Renal cortex interstitium (tissue), 11 donors: Measurements from ENCODE around the gene RCVRN. TPM values are rescaled to one million over a fixed set of nuclear protein-coding genes. Genes with fewer than 3 reads are reported as not detected.

Experiments used
- DNase-seq, 11 donors: peaks; one replicate each; pipeline ENCODE4 v3.0.0-alpha.2; 2013; ENCODE audit warnings: low read depth in 9 of 11, low spot score in 4 of 11; ENCODE audit errors: extremely low read depth in 1 of 11
- polyA plus RNA-seq, 3 donors: library from polyadenylated mRNA; unstranded; fragments of 120-200 nt; gene quantifications; one replicate each; pipeline ENCODE4 v1.2.1, GENCODE V29; 2013; ENCODE audit not compliant: insufficient read length in 3 of 3

RCVRN gene
- polyA plus RNA-seq, 3 donors, result 0.08 to 0.13 (median 0.09) TPM

DNA sequence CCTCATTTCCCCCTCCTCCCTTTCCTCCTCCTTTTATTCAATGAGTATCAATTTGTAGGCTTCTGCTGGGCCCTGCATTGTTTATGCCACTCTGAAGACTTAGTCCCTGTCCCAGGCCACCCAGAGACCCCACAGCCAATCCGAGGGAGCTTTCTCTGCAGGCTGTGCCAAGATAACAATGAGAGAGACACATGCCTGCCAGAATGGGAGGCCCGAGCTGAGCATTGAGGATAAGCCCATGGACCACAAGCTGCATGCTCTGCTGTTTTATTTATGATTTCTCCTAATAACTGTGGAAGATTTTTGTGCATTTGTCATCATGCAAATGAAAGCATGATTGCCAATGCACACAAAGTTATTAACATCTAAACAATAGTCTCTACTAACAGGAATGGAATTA is 3.0 kb downstream of the RCVRN start:
- DNase-seq, result no peak

DNA sequence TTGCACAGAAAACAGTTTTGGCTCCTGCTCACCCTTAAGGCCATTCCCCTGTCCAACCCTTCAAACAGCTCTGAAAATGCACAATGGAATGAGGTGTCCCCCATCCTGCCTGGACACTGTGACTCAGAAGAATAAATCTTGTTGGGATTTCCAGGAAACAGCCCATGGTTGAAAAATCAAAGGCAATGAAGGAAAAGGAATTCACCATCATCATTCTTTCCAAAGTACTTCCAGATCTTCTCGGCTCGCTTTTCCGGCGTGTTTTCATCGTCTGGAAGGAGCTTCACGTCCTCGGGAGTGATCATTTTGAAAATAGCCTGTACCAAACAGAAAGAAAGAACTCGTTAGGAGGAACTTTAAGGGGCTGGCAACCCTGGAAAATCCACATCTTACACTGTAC is 4.3 kb downstream of the RCVRN start:
- peak in 4 of 11 donors; percentile 13 to 38 (median 32) for DNase-seq

GRCh38 chr17:9900044-9900594 is 5.0 kb downstream of the RCVRN start:
- no peak for DNase-seq

DNA sequence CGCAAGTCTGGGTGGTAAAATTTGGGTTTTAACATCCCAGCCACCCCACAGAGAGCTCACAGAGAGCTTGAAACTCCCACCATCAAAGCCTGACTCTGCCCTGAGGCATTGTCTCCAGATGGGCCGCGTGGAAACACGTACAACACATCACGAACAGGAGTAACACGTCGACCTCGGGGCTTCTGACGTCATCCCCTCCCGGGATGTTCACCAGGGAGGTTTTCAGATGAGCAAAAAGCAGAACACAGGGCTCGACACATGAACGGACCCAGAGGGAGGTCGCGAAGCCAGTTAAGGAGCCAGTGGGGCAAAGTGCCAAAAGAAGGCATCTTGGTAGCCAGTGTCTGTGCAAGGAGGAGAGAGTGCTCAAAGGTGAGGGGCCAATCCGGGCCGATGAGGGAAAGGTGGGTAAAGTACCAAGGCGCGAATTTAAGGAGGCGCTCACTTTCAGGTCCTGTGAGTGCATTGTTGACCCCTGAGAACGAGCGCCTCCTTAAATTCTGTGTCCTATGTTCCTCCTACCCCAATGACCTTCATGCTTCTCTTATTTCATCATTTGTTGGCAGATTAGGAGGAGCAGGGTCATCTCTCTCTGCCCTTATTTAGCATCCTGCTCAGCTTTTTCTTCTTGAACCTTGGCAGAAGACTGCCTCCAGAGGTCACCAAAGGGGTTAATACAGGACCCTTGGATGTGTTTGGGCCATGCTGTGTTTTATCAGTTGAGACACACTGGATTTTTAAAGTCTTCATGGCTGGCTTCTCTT is 5.6 kb downstream of the RCVRN start:
- DNase-seq, result no peak

DNA sequence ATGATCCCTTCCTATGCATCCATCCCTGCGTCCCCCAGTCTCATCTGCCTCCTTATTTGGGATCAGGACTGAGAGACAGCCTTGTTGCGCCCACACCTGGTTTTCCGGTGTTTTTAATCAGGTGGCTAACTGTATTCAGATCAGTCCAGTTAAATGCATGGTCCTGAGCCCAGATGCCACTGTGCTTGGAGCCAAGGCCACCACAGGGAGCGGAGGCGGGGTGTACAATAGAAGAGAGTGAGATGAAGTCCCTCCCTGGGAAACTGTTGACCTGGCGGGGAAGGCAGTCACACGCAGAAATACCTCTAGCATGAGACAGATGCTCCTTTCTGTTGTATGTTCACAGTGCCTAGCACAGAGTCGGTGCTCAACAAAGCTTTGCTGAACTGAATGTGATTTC is 6.3 kb downstream of the RCVRN start:
- no peak for DNase-seq

DNA sequence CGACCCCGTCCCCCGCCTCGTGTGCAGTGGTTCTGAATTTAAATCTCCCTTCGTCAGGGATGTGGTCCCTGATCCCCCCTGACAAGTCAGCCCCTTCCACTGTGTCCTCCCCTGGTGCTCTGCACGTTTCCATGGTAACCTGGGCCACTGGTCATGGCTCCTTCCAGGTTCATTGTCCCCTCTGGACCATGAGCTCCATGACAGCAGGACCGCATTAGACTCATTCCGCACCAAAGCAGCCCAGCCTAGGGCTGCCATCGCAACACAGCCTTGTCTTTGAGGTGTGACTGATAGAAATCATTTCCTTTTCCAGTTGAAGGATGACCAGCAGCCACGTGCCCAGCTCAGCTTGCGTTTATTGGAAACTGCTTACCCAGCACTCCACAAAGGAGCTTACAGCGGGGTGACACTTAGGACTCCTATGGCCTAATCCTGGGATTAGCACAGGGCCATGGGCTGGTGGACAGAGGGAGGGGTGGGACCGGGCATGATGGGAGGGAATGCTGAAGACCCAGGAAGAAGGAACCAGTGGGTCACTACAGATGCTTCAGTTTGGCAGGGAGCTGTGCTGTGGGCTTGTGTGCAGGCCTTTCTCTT is 7.6 kb downstream of the RCVRN start:
- DNase-seq, result no peak

GRCh38 chr17:9895923-9896322 is 9.1 kb downstream of the RCVRN start:
- no peak for DNase-seq

DNA sequence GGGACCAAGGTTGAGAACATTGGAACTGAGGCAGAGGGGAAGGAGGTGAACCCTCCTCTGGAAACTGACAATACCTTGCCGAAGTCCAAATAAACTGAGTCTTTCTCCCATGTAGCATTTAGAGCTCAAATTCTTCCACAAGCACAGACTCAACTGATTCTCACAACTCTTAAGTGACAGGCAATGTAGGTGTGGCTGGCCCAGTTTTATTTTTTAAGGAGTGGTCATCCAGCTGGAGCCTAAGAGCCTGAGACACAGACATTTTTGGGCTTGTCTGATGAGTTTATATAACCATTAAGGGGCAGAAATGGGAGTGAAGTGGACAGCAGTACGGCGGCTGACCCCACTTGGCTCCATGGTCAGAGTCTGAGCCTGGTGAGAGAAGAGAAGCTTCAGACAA is 10.8 kb downstream of the RCVRN start:
- DNase-seq, result no peak

GRCh38 chr17:9893411-9894012 is 11.6 kb downstream of the RCVRN start:
- DNase-seq, result no peak

GRCh38 chr17:9890124-9890523 is 14.9 kb downstream of the RCVRN start:
- DNase-seq, result no peak

DNA sequence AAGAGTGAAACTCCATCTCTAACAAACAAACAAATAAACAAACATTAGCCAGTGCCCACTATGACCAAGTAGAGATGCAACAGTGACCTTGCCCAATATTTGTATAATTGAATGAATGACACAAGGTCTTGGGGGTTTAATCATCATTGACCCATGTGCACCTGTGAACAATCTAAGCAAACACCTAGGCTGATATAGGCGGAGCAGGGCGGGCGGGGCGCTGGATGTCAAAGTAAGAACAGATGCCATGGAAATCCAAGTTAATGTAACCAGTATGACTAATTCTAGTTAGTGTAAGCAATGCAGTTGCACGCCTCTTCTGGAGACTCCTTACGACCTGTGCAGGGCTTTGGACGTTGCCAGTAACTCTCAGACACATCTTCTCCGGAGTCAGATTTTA is 17.6 kb downstream of the RCVRN start:
- DNase-seq, result no peak

DNA sequence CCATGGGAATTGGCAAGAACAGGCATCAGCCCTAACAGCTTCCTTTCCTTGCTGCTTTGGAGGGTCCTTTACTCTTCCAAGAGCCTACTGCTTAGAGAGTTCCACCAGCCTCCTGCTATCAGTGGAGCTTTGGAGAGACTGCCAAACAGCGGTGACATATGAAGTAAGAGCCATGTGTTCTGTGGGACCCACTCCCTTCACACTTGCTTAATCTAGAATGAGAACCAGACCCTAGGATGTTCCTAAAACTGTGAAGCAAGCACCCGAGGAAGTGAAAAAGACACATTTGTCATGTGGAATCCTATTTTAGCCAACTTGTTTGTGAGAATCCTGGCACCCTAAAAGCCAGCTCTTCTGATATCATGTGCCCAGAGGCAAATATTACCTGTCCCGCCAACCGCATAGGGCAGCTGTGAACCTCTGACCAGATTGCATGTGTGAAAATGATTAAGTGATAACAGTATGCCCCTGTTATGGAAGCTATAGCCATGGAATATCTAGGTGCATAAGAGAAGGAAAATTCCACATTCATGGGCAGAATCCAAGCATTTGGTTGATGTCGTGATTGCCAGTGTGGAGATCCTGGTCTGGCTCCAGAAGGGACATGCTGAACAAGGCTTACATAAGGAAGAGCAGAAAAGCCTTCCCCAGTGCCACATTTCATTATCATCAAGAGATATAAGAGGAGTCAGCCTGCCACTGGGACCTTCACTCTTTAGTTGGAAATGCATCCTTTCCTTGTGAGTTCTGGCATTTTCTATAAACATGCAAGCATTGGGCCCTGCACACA is 18.7 kb downstream of the RCVRN start:
- DNase-seq, result no peak

GRCh38 chr17:9883451-9883850 is 21.6 kb downstream of the RCVRN start:
- no peak for DNase-seq

DNA sequence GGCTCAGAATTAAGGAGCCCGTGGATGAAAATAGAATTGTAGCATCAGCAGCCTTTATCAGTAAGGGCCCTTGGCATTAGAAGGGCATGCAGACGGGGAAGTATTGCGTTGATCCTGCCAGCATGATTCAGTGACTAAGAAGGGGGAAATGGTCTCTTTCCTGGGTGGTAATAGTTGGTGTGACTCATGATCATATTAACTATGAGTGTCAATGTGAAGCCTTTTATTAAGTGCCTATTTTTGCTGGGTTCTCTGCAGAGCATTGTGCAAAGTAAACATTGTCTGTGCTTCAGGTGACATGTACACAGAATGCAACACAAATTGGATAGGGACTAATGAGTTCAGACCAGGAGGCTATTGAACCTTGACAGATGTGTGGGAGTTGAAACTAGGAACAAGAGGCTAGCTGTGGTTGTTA is 24.5 kb downstream of the RCVRN start:
- DNase-seq, result no peak

- no peak for DNase-seq
These were observed 26.1 kb downstream of the RCVRN start for GRCh38 chr17:9878786-9879525.

DNA sequence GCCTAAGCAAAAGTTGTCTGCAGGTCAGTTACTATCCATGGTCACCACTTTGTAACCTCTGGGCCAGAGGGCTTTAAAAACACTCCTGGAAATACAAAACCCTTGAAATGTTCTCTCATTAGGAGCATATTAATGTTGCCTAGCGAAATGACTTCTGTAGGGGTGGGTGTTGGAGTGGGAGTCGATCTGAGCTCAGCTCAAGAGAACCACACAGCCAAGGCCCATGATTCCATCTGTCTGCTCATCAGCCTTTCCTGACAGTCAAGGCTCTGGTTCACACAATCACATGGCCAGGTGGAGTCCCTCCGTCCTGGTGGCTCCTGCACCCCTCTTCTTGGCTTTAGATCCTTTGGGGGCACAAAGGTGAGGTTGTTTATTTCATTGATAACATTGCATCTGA is 26.7 kb downstream of the RCVRN start:
- no peak for DNase-seq

GRCh38 chr17:9875441-9875840 is 29.6 kb downstream of the RCVRN start:
- DNase-seq, result no peak

DNA sequence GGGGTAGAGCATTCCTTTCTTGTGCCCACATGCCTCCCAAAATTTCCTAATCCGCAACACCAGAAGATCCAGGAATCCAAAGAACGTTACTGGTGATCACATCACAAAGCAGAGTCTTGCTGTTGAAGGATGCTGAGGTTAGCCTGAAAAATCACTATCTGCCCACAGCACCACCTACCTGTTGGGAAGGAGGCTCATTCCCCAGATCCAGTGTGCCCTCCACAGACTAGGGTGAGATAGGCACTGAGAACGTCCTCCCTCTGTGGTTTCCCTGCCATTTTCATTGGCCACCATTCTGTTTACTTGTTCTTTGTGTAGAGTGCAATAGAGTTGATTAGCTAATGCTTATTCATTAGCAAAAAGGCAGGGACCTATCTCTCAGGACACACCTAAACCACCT is 30.3 kb downstream of the RCVRN start:
- DNase-seq, result no peak

- DNase-seq, result no peak
These were observed 32.2 kb downstream of the RCVRN start for GRCh38 chr17:9872852-9873251.
